ENCODE data around the gene SCMH1. TPM values are rescaled to one million over a fixed set of nuclear protein-coding genes. Genes with fewer than 3 reads are reported as not detected.

SCMH1 gene
- total and polyA plus RNA-seq, 7 donors, result 16.2 to 39.4 (median 28.3) TPM

GRCh38 chr1:41246568-41246967 lies 4.5 kb upstream of the SCMH1 start:
- no peak overlapping the region for H3K4me3 ChIP-seq
- H3K4me1 ChIP-seq, result no peaks in the 10 kb centered on the region
- DNase-seq (no peak), ATAC-seq (no peak)
- 90 to 96% (median 92%) methylated on average over 1 of the region's 1 CpG for WGBS, 3 donors
- TF ChIP-seq, protein P1, sequence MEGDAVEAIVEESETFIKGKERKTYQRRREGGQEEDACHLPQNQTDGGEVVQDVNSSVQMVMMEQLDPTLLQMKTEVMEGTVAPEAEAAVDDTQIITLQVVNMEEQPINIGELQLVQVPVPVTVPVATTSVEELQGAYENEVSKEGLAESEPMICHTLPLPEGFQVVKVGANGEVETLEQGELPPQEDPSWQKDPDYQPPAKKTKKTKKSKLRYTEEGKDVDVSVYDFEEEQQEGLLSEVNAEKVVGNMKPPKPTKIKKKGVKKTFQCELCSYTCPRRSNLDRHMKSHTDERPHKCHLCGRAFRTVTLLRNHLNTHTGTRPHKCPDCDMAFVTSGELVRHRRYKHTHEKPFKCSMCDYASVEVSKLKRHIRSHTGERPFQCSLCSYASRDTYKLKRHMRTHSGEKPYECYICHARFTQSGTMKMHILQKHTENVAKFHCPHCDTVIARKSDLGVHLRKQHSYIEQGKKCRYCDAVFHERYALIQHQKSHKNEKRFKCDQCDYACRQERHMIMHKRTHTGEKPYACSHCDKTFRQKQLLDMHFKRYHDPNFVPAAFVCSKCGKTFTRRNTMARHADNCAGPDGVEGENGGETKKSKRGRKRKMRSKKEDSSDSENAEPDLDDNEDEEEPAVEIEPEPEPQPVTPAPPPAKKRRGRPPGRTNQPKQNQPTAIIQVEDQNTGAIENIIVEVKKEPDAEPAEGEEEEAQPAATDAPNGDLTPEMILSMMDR (IDR thresholded peaks at IDR 0.05), result no peak
- H3K27ac ChIP-seq, result no peak overlapping the region
- no peaks in the 10 kb centered on the region for H3K36me3 ChIP-seq (ENCODE audit: insufficient read depth in 1 of 2, low read depth in 1 of 2)
- H3K9me3 ChIP-seq, result no peaks in the 10 kb centered on the region
- intact Hi-C loops (cut with DNase I), result no loop called here
- H3K27me3 ChIP-seq (ENCODE audit: insufficient read depth in 3 of 3, low read length in 2 of 3), result no peaks in the 10 kb centered on the region

DNA sequence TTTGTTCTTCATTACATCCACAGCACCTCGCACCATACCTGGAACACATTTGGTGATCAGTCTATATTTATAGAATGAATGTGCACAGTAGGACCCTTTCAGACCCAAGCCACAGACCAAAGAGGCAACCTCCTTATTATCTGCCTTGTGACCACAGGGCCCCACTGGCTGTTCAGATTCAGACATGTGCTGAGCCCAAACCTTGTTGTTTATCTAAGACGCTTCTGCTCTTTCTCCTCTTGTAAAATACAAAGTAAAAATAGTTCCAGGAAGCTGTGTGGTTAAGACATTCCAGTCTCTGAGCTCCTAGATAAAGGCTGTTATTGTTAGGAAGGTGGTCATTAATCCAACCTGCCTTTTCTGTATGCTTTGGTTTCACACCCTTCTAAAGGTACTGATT lies 3.6 kb upstream of the SCMH1 start:
- ATAC-seq (no peak), DNase-seq (no peak)
- 89 to 96% (median 93%) methylated on average over 2 of the region's 2 CpGs for WGBS, 3 donors
- Histone ChIP-seq H3K9me3 (no peaks in the 10 kb centered on the region), H3K27ac (no peak overlapping the region), H3K4me1 (no peaks in the 10 kb centered on the region), H3K36me3 (ENCODE audit: insufficient read depth in 1 of 2, low read depth in 1 of 2) (no peaks in the 10 kb centered on the region), H3K27me3 (ENCODE audit: insufficient read depth in 3 of 3, low read length in 2 of 3) (no peaks in the 10 kb centered on the region), H3K4me3 (no peak overlapping the region)
- TF ChIP-seq, protein P1 (IDR thresholded peaks at IDR 0.05), result no peak
- intact Hi-C loops (cut with DNase I), result no loop called here

DNA sequence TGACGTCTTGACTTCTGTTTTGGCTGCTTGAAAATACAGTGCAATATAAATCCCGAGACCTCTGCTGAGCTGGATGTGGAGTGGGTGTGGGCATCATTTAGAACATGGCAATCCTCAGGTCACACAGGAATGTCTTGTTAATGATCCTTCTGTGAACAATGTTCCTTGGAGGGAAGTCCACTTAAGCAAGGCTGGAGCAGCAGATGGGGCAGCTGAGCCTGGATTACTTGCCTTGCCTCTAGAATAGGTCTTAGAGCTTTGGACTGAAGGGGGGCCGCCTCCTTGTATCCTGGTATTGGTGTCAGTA lies 926 bp upstream of the SCMH1 start:
- no peak for ATAC-seq
- no peak overlapping the region for H3K27ac ChIP-seq

GRCh38 chr1:41242342-41243078 lies 404 bp upstream of the SCMH1 start:
- peak in 3 of 4 donors; percentile 10 to 28 (median 20) for ATAC-seq
- WGBS, 3 donors, result 19 to 24% (median 19%) methylated on average over 42 to 51 of the region's 51 CpGs
- intact Hi-C loops (cut with DNase I), result no loop called here
- Histone ChIP-seq H3K36me3 (ENCODE audit: insufficient read depth in 1 of 2, low read depth in 1 of 2) (no peaks in the 10 kb centered on the region), H3K27me3 (ENCODE audit: insufficient read depth in 3 of 3, low read length in 2 of 3) (no peaks in the 10 kb centered on the region), H3K27ac (peak overlapping the region; percentile 94), H3K4me1 (peaks cover 15% of the 10 kb centered on the region), H3K4me3 (peak overlapping the region; percentile 96), H3K9me3 (no peaks in the 10 kb centered on the region)
- peak; percentile 25 to 62 for DNase-seq
- TF ChIP-seq, protein P1 (IDR thresholded peaks at IDR 0.05), result no peak

More for the DNA sequence above, 926 bp upstream of the SCMH1 start:
- 86 to 90% (median 87%) methylated on average over 3 of the region's 3 CpGs for WGBS, 3 donors
- no peaks in the 10 kb centered on the region for H3K36me3 ChIP-seq (ENCODE audit: insufficient read depth in 1 of 2, low read depth in 1 of 2)
- H3K9me3 ChIP-seq, result no peaks in the 10 kb centered on the region
- peak overlapping the region; percentile 96 for H3K4me3 ChIP-seq
- intact Hi-C loops (cut with DNase I), result no loop called here
- H3K4me1 ChIP-seq, result peaks cover 15% of the 10 kb centered on the region
- DNase-seq, result no peak
- H3K27me3 ChIP-seq (ENCODE audit: insufficient read depth in 3 of 3, low read length in 2 of 3), result no peaks in the 10 kb centered on the region
- TF ChIP-seq, protein P1 (IDR thresholded peaks at IDR 0.05), result no peak

DNA sequence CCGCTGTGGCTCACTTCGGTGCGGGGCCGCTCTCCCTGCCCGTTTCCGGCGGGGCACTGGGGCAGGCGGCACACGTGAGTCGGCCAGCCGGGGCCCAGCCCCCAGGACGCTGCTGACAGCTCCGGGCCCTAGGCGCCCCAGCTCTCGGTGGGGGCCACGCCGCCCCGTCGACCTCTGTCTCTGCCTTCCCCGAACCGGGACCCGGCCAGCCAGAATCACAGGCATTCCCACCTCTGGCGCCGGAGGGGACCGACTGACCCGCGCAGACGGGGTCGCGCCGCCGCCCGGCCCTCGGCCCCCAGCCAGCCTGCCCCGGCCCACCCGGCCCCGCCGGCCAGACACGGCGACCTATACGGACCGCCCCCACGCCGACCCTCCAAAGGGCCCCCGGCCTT lies 755 bp downstream of the SCMH1 start:
- ATAC-seq (peak; percentile 88 to 92 (median 91)), DNase-seq (peak; percentile 74 to 83)
- Histone ChIP-seq H3K4me1 (peaks cover 15% of the 10 kb centered on the region), H3K9me3 (no peaks in the 10 kb centered on the region), H3K27me3 (ENCODE audit: insufficient read depth in 3 of 3, low read length in 2 of 3) (no peaks in the 10 kb centered on the region), H3K36me3 (ENCODE audit: insufficient read depth in 1 of 2, low read depth in 1 of 2) (no peaks in the 10 kb centered on the region), H3K4me3 (peak overlapping the region; percentile 96), H3K27ac (peak overlapping the region; percentile 94)
- 0 to 1% (median 1%) methylated on average over 18 to 45 of the region's 45 CpGs for WGBS, 3 donors
- TF ChIP-seq, protein P1 (IDR thresholded peaks at IDR 0.05), result no peak
- intact Hi-C loops (cut with DNase I), result no loop called here

Measured in psoas muscle (tissue), 8 donors.